GM19395 (cell line): ENCODE data around the gene SS18L1.

Source experiments
- ATAC-seq: cut with Tn5 transposase; IDR thresholded peaks from one replicate; pipeline ENCODE4 v1.9.1; 2021; ENCODE audit warnings: mild to moderate bottlenecking, moderate library complexity; ENCODE audit not compliant: unreplicated experiment

SS18L1 gene

GRCh38 chr20:62168890-62169435 is 25.4 kb downstream of the SS18L1 start:
- no peak for ATAC-seq

GRCh38 chr20:62170536-62170935 is 27.0 kb downstream of the SS18L1 start:
- no peak for ATAC-seq

GRCh38 chr20:62171245-62171644 is 27.7 kb downstream of the SS18L1 start:
- ATAC-seq: no peak

GRCh38 chr20:62172666-62173065 is 29.1 kb downstream of the SS18L1 start:
- ATAC-seq: no peak

GRCh38 chr20:62174021-62174804 is 30.6 kb downstream of the SS18L1 start:
- ATAC-seq: no peak

GRCh38 chr20:62174870-62175624 is 31.5 kb downstream of the SS18L1 start:
- no peak for ATAC-seq

- no peak for ATAC-seq
Measured at GRCh38 chr20:62175711-62176110, 32.1 kb downstream of the SS18L1 start.

GRCh38 chr20:62176866-62177265 is 33.3 kb downstream of the SS18L1 start:
- ATAC-seq: no peak

- no peak for ATAC-seq
Measured at GRCh38 chr20:62177307-62177706, 33.7 kb downstream of the SS18L1 start.

GRCh38 chr20:62178316-62179161 is 35.0 kb downstream of the SS18L1 start:
- no peak for ATAC-seq

- ATAC-seq: no peak
Measured at GRCh38 chr20:62179162-62179504, 35.6 kb downstream of the SS18L1 start.

- no peak for ATAC-seq
Measured at GRCh38 chr20:62181808-62182207, 38.2 kb downstream of the SS18L1 start.

GRCh38 chr20:62182469-62183425 is 39.2 kb downstream of the SS18L1 start, which contains the start of gene MTG2:
Gene MTG2, plus strand, starts transcription at chr20:62183028. Its CDS starts 10,393 bp downstream, at chr20:62193421.
- peak; percentile 92 for ATAC-seq

GRCh38 chr20:62183426-62184142 is 40.0 kb downstream of the SS18L1 start:
- ATAC-seq: no peak

GRCh38 chr20:62186096-62186426 is 42.5 kb downstream of the SS18L1 start:
- no peak for ATAC-seq

- ATAC-seq: no peak
Measured at GRCh38 chr20:62186887-62187866, 43.6 kb downstream of the SS18L1 start.

GRCh38 chr20:62190639-62191411 is 47.3 kb downstream of the SS18L1 start:
- ATAC-seq: no peak
